Aorta (tissue), 5 donors: Measurements from ENCODE around the gene CEACAM5. TPM values are rescaled to one million over a fixed set of nuclear protein-coding genes. Genes with fewer than 3 reads are reported as not detected.
"Not testable (repeated sequence)": the region's sequence is repeated elsewhere in the genome, so short reads cannot be mapped to it uniquely, and the experiment has no call there.

Source experiments
- ATAC-seq: fragments of 200-7000 bp; cut with Tn5 transposase; one replicate; pipeline ENCODE4 v1.9.1; 2022; ENCODE audit warnings: moderate library complexity; ENCODE audit not compliant: low FRiP score
- DNase-seq, 2 donors: peaks; one replicate each; pipeline ENCODE4 v3.0.0-alpha.2; 2020
- H3K27ac ChIP-seq, 2 donors: one replicate each; pipeline ENCODE4 v1.5.1; 2013; ENCODE audit warnings: low read length in 2 of 2, mild to moderate bottlenecking in 2 of 2, moderate library complexity in 2 of 2, control low read depth in 1 of 2, inconsistent platforms in 1 of 2, low read depth in 1 of 2
- H3K27me3 ChIP-seq, 2 donors: one replicate each; pipeline ENCODE4 v1.6.1; 2013; ENCODE audit warnings: control low read depth in 1 of 2, low read length in 1 of 2, mild to moderate bottlenecking in 1 of 2, moderate library complexity in 1 of 2; ENCODE audit not compliant: insufficient read depth in 2 of 2, control insufficient read depth in 1 of 2
- H3K36me3 ChIP-seq, 2 donors: one replicate each; pipeline ENCODE4 v1.6.1; 2013; ENCODE audit warnings: control low read depth in 1 of 2, low read length in 1 of 2, mild to moderate bottlenecking in 1 of 2; ENCODE audit not compliant: insufficient read depth in 2 of 2, control insufficient read depth in 1 of 2
- H3K4me1 ChIP-seq, 2 donors: one replicate each; pipeline ENCODE4 v1.6.1; 2013; ENCODE audit warnings: low read length in 2 of 2, control low read depth in 1 of 2, mild to moderate bottlenecking in 1 of 2, moderate library complexity in 1 of 2; ENCODE audit not compliant: insufficient read depth in 2 of 2, control insufficient read depth in 1 of 2
- H3K4me3 ChIP-seq, 2 donors: one replicate each; pipeline ENCODE4 v1.5.1; 2013; ENCODE audit warnings: low read length in 2 of 2, control low read depth in 1 of 2, mild to moderate bottlenecking in 1 of 2
- H3K9me3 ChIP-seq: one replicate; pipeline ENCODE4 v1.6.1; 2013; ENCODE audit warnings: mild to moderate bottlenecking, low read length; ENCODE audit not compliant: control insufficient read depth
- WGBS, 2 donors: extraction: QIAGEN DNeasy Blood & Tissue Kit; methylation state at CpG; one replicate each; pipeline ENCODE4 v1.1.7; 2013; 5-methylcytosine and 5-hydroxymethylcytosine counted together
- intact Hi-C, 2 donors: fragments of 100-400 bp; cut with DNase I; formaldehyde crosslinking; loops; one replicate each; pipeline versions ENCODE4 v1.14.2 to v1.15.0; 2022
- polyA plus RNA-seq, 2 donors: library from polyadenylated mRNA; stranded (reverse); fragments of 200-250 nt; gene quantifications; one replicate each; pipeline ENCODE4 v1.2.3, GENCODE V29; 2013
- total RNA-seq, 2 donors: library from RNA; stranded (reverse); fragmentation: NEBNext Ultra II Directional; extraction: Animal tissue kit (Norgen Biotek cat#: 25700); gene quantifications; one replicate each; pipeline ENCODE4 v1.2.1, GENCODE V29; 2021
- donor health status: healthy with polysubstance abuse.
- donor health status: Bipolar disorder and iron deficiency.
- donor health status: DM: no; HTN: no; CAD: no.
- donor health status: DM: no; HTN: no; CAD: no.
- donor health status: DM: yes; HTN: yes; CAD: no.

Gene CEACAM5
- total and polyA plus RNA-seq, 4 donors: 0.30 to 9.4 (median 0.84) TPM

DNA sequence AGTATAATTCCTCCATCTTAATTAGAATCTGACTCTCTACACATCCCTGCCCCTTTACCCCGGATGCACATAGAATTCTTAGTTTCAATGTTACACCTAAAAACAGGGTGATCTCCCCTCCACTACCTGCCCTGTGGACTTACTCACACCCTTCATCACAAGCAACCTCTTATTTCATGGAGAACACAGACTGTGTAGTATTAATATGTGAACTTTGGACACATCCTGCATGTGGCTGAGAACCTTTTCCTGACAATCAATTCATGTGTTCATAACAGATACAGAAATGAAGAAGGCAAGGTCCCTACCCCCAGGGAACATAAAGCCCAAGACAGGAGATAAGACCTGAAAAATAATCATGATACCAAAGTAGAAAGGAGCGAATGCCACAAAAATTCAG is 58.7 kb downstream of the CEACAM5 start:
- Histone ChIP-seq H3K4me3 (no peak overlapping the region), H3K36me3 (no peaks in the 10 kb centered on the region), H3K4me1 (no peaks in the 10 kb centered on the region), H3K27ac (no peak overlapping the region), H3K9me3 (peaks cover 1% of the 10 kb centered on the region), H3K27me3 (peaks cover 0 to 3% of the 10 kb centered on the region in 2 donors)
- intact Hi-C loops: no loop called here
- 81 to 87% methylated on average over 2 of the region's 2 CpGs for WGBS, 2 donors
- ATAC-seq (no peak), DNase-seq (no peak)

GRCh38 chr19:41768105-41768504 is 59.7 kb downstream of the CEACAM5 start:
- H3K36me3 ChIP-seq, H3K9me3 ChIP-seq, ATAC-seq, H3K27me3 ChIP-seq, H3K4me3 ChIP-seq, intact Hi-C loops, DNase-seq, H3K4me1 ChIP-seq, H3K27ac ChIP-seq: not testable (repeated sequence)
- 69 to 73% methylated on average over 4 to 5 of the region's 5 CpGs for WGBS, 2 donors

DNA sequence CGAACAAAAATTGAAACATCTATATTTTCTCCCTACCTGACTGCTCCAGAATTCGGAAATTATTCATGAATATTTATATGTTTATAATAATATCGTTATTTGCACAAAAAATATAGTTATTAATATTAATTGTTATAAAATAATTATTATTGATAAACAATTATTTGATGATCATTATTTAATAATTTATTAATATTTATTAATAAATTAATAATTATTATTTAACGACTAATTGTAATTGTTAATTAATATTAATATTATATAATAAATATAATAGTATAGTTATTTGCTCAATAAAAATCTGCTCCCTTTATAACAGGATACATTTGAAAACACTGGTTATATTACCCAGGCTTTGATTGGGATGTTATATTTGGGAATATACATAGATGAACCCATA is 61.2 kb downstream of the CEACAM5 start:
- H3K9me3 ChIP-seq: peaks cover 1% of the 10 kb centered on the region
- H3K4me3 ChIP-seq: no peak overlapping the region
- intact Hi-C loops: no loop called here
- no peak overlapping the region for H3K27ac ChIP-seq
- ATAC-seq (no peak), DNase-seq (no peak)
- H3K4me1 ChIP-seq: no peaks in the 10 kb centered on the region
- WGBS, 2 donors: 89 to 92% methylated on average over 4 of the region's 4 CpGs
- no peaks in the 10 kb centered on the region for H3K36me3 ChIP-seq
- peaks cover 0 to 3% of the 10 kb centered on the region in 2 donors for H3K27me3 ChIP-seq

DNA sequence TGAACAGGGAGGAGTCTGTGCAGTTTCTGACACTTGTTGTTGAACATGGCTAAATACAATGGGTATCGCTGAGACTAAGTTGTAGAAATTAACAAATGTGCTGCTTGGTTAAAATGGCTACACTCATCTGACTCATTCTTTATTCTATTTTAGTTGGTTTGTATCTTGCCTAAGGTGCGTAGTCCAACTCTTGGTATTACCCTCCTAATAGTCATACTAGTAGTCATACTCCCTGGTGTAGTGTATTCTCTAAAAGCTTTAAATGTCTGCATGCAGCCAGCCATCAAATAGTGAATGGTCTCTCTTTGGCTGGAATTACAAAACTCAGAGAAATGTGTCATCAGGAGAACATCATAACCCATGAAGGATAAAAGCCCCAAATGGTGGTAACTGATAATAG is 63.0 kb downstream of the CEACAM5 start:
- H3K27me3 ChIP-seq: no peaks in the 10 kb centered on the region
- no peaks in the 10 kb centered on the region for H3K9me3 ChIP-seq
- no peaks in the 10 kb centered on the region for H3K4me1 ChIP-seq
- ATAC-seq (no peak), DNase-seq (no peak)
- intact Hi-C loops: no loop called here
- no peak overlapping the region for H3K4me3 ChIP-seq
- no peak overlapping the region for H3K27ac ChIP-seq
- WGBS, 2 donors: 88 to 98% methylated on average over 2 of the region's 2 CpGs
- no peaks in the 10 kb centered on the region for H3K36me3 ChIP-seq

- 55 to 61% methylated on average over 6 of the region's 6 CpGs for WGBS, 2 donors
- ATAC-seq: no peak
- intact Hi-C loops: no loop called here
Measured at GRCh38 chr19:41774515-41774980, 66.1 kb downstream of the CEACAM5 start.

GRCh38 chr19:41776700-41777099 is 68.3 kb downstream of the CEACAM5 start:
- WGBS, 2 donors: 70 to 79% methylated on average over 2 of the region's 2 CpGs
- no peak for ATAC-seq

More at GRCh38 chr19:41774515-41774980, 66.1 kb downstream of the CEACAM5 start:
- DNase-seq: no peak
- Histone ChIP-seq H3K36me3 (no peaks in the 10 kb centered on the region), H3K4me1 (no peaks in the 10 kb centered on the region), H3K27ac (no peak overlapping the region), H3K9me3 (no peaks in the 10 kb centered on the region), H3K4me3 (no peak overlapping the region), H3K27me3 (no peaks in the 10 kb centered on the region)

More at GRCh38 chr19:41776700-41777099, 68.3 kb downstream of the CEACAM5 start:
- Histone ChIP-seq H3K4me3 (no peak overlapping the region), H3K4me1 (no peaks in the 10 kb centered on the region), H3K27ac (no peak overlapping the region), H3K36me3 (no peaks in the 10 kb centered on the region), H3K9me3 (no peaks in the 10 kb centered on the region), H3K27me3 (no peaks in the 10 kb centered on the region)
- no peak for DNase-seq
- intact Hi-C loops: no loop called here

Other genes with a start within 250 kb of the CEACAM5 start
- gene CEACAM21, start 132.5 kb upstream of the CEACAM5 start, total RNA-seq: 1 to 10 TPM; 1.6 to 3.1 TPM
- under 1 TPM in 1 of 2 donors, not detected in 1; 0.38 TPM for gene CEACAM21, start 132.5 kb upstream of the CEACAM5 start, polyA plus RNA-seq
- gene CEACAM4, start 81.6 kb upstream of the CEACAM5 start, total RNA-seq: 1 to 10 TPM in 1 of 2 donors, under 1 TPM in 1; 0.84 to 1.8 TPM
- under 1 TPM in 1 of 2 donors, not detected in 1; 0.51 TPM for gene CEACAM4, start 81.6 kb upstream of the CEACAM5 start, polyA plus RNA-seq
- under 1 TPM in 1 of 2 donors, not detected in 1; 0.26 TPM for gene CEACAM7, start 20.4 kb upstream of the CEACAM5 start, total RNA-seq
- gene CEACAM7, start 20.4 kb upstream of the CEACAM5 start, polyA plus RNA-seq: 1 to 10 TPM in 1 of 2 donors, under 1 TPM in 1; 0.61 to 7.4 TPM
- under 1 TPM in 1 of 2 donors, not detected in 1; 0.33 TPM for gene CEACAM6, start 46.9 kb downstream of the CEACAM5 start, total RNA-seq
- gene CEACAM6, start 46.9 kb downstream of the CEACAM5 start, polyA plus RNA-seq: 1 to 10 TPM in 1 of 2 donors, under 1 TPM in 1; 0.33 to 6.5 TPM
- under 1 TPM; 0.39 to 0.99 TPM for gene CEACAM3, start 88.0 kb downstream of the CEACAM5 start, total RNA-seq
- not detected for gene CEACAM3, start 88.0 kb downstream of the CEACAM5 start, polyA plus RNA-seq
- gene LYPD4, start 136.1 kb downstream of the CEACAM5 start, total RNA-seq: not detected
- gene LYPD4, start 136.1 kb downstream of the CEACAM5 start, polyA plus RNA-seq: not detected
- not detected for gene DMRTC2, start 136.4 kb downstream of the CEACAM5 start, total RNA-seq
- not detected for gene DMRTC2, start 136.4 kb downstream of the CEACAM5 start, polyA plus RNA-seq
- gene RPS19, start 151.6 kb downstream of the CEACAM5 start, total RNA-seq: 1,000 to 10,000 TPM; 1,062 to 1,150 TPM
- 1,000 to 10,000 TPM; 2,268 to 2,335 TPM for gene RPS19, start 151.6 kb downstream of the CEACAM5 start, polyA plus RNA-seq
- gene CD79A, start 168.7 kb downstream of the CEACAM5 start, total RNA-seq: 1 to 10 TPM in 1 of 2 donors, under 1 TPM in 1; 0.96 to 1.3 TPM
- gene CD79A, start 168.7 kb downstream of the CEACAM5 start, polyA plus RNA-seq: under 1 TPM; 0.49 to 0.63 TPM
- 100 to 1,000 TPM in 1 of 2 donors, 10 to 100 TPM in 1; 95.5 to 137 TPM for gene ARHGEF1, start 174.6 kb downstream of the CEACAM5 start, total RNA-seq
- 100 to 1,000 TPM in 1 of 2 donors, 10 to 100 TPM in 1; 29.8 to 163 TPM for gene ARHGEF1, start 174.6 kb downstream of the CEACAM5 start, polyA plus RNA-seq
- gene ERFL, start 219.8 kb downstream of the CEACAM5 start, total RNA-seq: under 1 TPM; 0.51 to 0.81 TPM
- under 1 TPM in 1 of 2 donors, not detected in 1; 0.46 TPM for gene ERFL, start 219.8 kb downstream of the CEACAM5 start, polyA plus RNA-seq